Brain pericyte (primary cell): ENCODE data around the gene ACOT7.
"Not testable (repeated sequence)": the region's sequence is repeated elsewhere in the genome, so short reads cannot be mapped to it uniquely, and the experiment has no call there.

Experiments
- DNase-seq: peaks from one replicate; pipeline ENCODE4 v3.0.0-alpha.2; 2012; ENCODE audit warnings: low read depth, low spot score

The ACOT7 gene

GRCh38 chr1:6399294-6399693, 5.7 kb upstream of the ACOT7 start:
- DNase-seq: no peak

- no peak for DNase-seq
Observed at GRCh38 chr1:6397844-6398441, 4.4 kb upstream of the ACOT7 start.

GRCh38 chr1:6396998-6397397, 3.4 kb upstream of the ACOT7 start:
- no peak for DNase-seq

GRCh38 chr1:6395781-6396244, 2.2 kb upstream of the ACOT7 start:
- DNase-seq: not testable (repeated sequence)

- not testable (repeated sequence) for DNase-seq
Observed at GRCh38 chr1:6395130-6395529, 1.6 kb upstream of the ACOT7 start.

- no peak for DNase-seq
Observed at GRCh38 chr1:6392809-6393399, 663 bp downstream of the ACOT7 start.

GRCh38 chr1:6391951-6392808, 1.4 kb downstream of the ACOT7 start:
- no peak for DNase-seq

- no peak for DNase-seq
Observed at GRCh38 chr1:6389971-6390370, 3.6 kb downstream of the ACOT7 start.

GRCh38 chr1:6386371-6386949, 7.1 kb downstream of the ACOT7 start:
- no peak for DNase-seq

GRCh38 chr1:6385488-6386191, 7.9 kb downstream of the ACOT7 start:
- no peak for DNase-seq

GRCh38 chr1:6384962-6385361, 8.6 kb downstream of the ACOT7 start:
- DNase-seq: no peak

- no peak for DNase-seq
Observed at GRCh38 chr1:6384135-6384534, 9.4 kb downstream of the ACOT7 start.

- no peak for DNase-seq
Observed at GRCh38 chr1:6380037-6380436, 13.5 kb downstream of the ACOT7 start.

- DNase-seq: no peak
Observed at GRCh38 chr1:6378096-6378746, 15.3 kb downstream of the ACOT7 start.

GRCh38 chr1:6373961-6374720, 19.4 kb downstream of the ACOT7 start:
- DNase-seq: no peak

GRCh38 chr1:6372236-6372635, 21.3 kb downstream of the ACOT7 start:
- not testable (repeated sequence) for DNase-seq

- DNase-seq: no peak
Observed at GRCh38 chr1:6370006-6370405, 23.6 kb downstream of the ACOT7 start.

- DNase-seq: no peak
Observed at GRCh38 chr1:6367381-6368012, 26.1 kb downstream of the ACOT7 start.

- no peak for DNase-seq
Observed at GRCh38 chr1:6365047-6365446, 28.5 kb downstream of the ACOT7 start.
